IMR-90 (cell line): ENCODE measurements around the gene CEBPE.

ENCODE experiments used
- BHLHE40 ChIP-seq: fragments of 150-350 bp; IDR thresholded peaks from 2 replicates; pipeline ENCODE4 v1.6.1; 2016; ENCODE audit warnings: mild to moderate bottlenecking, low read depth, low read length
- CEBPB ChIP-seq: IDR thresholded peaks from 2 replicates; pipeline ENCODE4 v1.6.1; 2012; ENCODE audit warnings: low read depth, low read length, improper control_type of control experiment
- ELK1 ChIP-seq: fragments of 150-350 bp; IDR thresholded peaks from 2 replicates; pipeline ENCODE4 v1.6.1; 2016; ENCODE audit warnings: low read depth, mild to moderate bottlenecking, low read length, moderate library complexity, borderline replicate concordance
- MAFK ChIP-seq: IDR thresholded peaks from 2 replicates; pipeline ENCODE4 v1.6.1; 2012; ENCODE audit warnings: low read depth, low read length, improper control_type of control experiment
- MAZ ChIP-seq: IDR thresholded peaks from 2 replicates; pipeline ENCODE4 v1.6.1; 2012; ENCODE audit warnings: low read depth, mild to moderate bottlenecking, low read length, improper control_type of control experiment, moderate library complexity, borderline replicate concordance
- MXI1 ChIP-seq: IDR thresholded peaks from 2 replicates; pipeline ENCODE4 v1.6.1; 2012; ENCODE audit warnings: low read depth, mild to moderate bottlenecking, low read length, moderate library complexity, borderline replicate concordance
- NFE2L2 ChIP-seq: fragments of 150-350 bp; IDR thresholded peaks from 2 replicates; pipeline ENCODE4 v1.6.1; 2016; ENCODE audit warnings: low read depth, mild to moderate bottlenecking, low read length
- POLR2A ChIP-seq: IDR thresholded peaks from 2 replicates; pipeline ENCODE4 v1.6.1; 2012; ENCODE audit warnings: mild to moderate bottlenecking, low read depth, low read length
- RAD21 ChIP-seq: IDR thresholded peaks from 2 replicates; pipeline ENCODE4 v1.6.1; 2012; ENCODE audit warnings: low read length, improper control_type of control experiment
- RCOR1 ChIP-seq: IDR thresholded peaks from 2 replicates; pipeline ENCODE4 v1.6.1; 2012; ENCODE audit warnings: mild to moderate bottlenecking, low read length, improper control_type of control experiment; ENCODE audit not compliant: insufficient replicate concordance
- RFX5 ChIP-seq: IDR thresholded peaks from 2 replicates; pipeline ENCODE4 v1.8.0; 2012; ENCODE audit warnings: low read depth, mild to moderate bottlenecking, low read length, moderate library complexity
- SMC3 ChIP-seq: fragments of 150-350 bp; IDR thresholded peaks from 2 replicates; pipeline ENCODE4 v1.6.1; 2016; ENCODE audit warnings: low read depth, mild to moderate bottlenecking, antibody characterized with exemption, low read length, moderate library complexity
- TF ChIP-seq, protein P1 (sequence below): conservative IDR thresholded peaks from 2 replicates; pipeline ENCODE4 v1.5.1; 2012; ENCODE audit warnings: mild to moderate bottlenecking, low read depth, low read length, improper control_type of control experiment

GRCh38 chr14:23091294-23092225 lies 27.5 kb downstream of the CEBPE start:
- TF ChIP-seq MAFK (no peak), RAD21 (no peak), POLR2A (no peak), RCOR1 (no peak), CEBPB (no peak), MXI1 (no peak), SMC3 (no peak), BHLHE40 (no peak), ELK1 (no peak), RFX5 (no peak), NFE2L2 (no peak), MAZ (no peak)
- TF ChIP-seq, protein P1, sequence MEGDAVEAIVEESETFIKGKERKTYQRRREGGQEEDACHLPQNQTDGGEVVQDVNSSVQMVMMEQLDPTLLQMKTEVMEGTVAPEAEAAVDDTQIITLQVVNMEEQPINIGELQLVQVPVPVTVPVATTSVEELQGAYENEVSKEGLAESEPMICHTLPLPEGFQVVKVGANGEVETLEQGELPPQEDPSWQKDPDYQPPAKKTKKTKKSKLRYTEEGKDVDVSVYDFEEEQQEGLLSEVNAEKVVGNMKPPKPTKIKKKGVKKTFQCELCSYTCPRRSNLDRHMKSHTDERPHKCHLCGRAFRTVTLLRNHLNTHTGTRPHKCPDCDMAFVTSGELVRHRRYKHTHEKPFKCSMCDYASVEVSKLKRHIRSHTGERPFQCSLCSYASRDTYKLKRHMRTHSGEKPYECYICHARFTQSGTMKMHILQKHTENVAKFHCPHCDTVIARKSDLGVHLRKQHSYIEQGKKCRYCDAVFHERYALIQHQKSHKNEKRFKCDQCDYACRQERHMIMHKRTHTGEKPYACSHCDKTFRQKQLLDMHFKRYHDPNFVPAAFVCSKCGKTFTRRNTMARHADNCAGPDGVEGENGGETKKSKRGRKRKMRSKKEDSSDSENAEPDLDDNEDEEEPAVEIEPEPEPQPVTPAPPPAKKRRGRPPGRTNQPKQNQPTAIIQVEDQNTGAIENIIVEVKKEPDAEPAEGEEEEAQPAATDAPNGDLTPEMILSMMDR, result no peak
